Natural killer cell treated with Interleukin-12 subunit alpha and Interleukin-12 subunit beta and Interleukin-15 and Interleukin-18, amount 100 ng/mL, for 72 hours (primary cell): ENCODE measurements around the gene AKIRIN2. TPM values are rescaled to one million over a fixed set of nuclear protein-coding genes. Genes with fewer than 3 reads are reported as not detected.
"Not testable (repeated sequence)": the region's sequence is repeated elsewhere in the genome, so short reads cannot be mapped to it uniquely, and the experiment has no call there.

ENCODE experiments used
- ATAC-seq, 2 donors: fragments of 150-1000 bp; cut with Tn5 transposase in 1 of 2; sonication (Bioruptor Pico), chemical (Tn5 transposase) in 1 of 2; 2 replicates each; pipeline ENCODE4 v1.10.0; 2021
- DNase-seq: peaks from one replicate; pipeline ENCODE4 v3.0.0; 2022; ENCODE audit warnings: low spot score
- H3K27ac Mint-ChIP-seq, 2 donors: 1 replicate in 1 of 2; 2 replicates in 1 of 2; pipeline ENCODE4 v1.8.0; 2022; ENCODE audit warnings: mixed read lengths in 2 of 2, mild to moderate bottlenecking in 1 of 2, moderate library complexity in 1 of 2
- H3K27me3 Mint-ChIP-seq, 2 donors: 1 replicate in 1 of 2; 2 replicates in 1 of 2; pipeline ENCODE4 v1.8.0; 2022; ENCODE audit warnings: mixed read lengths in 2 of 2
- H3K36me3 Mint-ChIP-seq: one replicate; pipeline ENCODE4 v1.8.0; 2022; ENCODE audit warnings: mixed read lengths
- H3K4me1 Mint-ChIP-seq, 2 donors: 1 replicate in 1 of 2; 2 replicates in 1 of 2; pipeline ENCODE4 v1.8.0; 2022; ENCODE audit warnings: low read depth in 2 of 2, mixed read lengths in 2 of 2, mild to moderate bottlenecking in 1 of 2
- H3K4me3 Mint-ChIP-seq: one replicate; pipeline ENCODE4 v1.8.0; 2022; ENCODE audit warnings: mixed read lengths
- H3K9me3 Mint-ChIP-seq: 2 replicates; pipeline ENCODE4 v1.8.0; 2022; ENCODE audit warnings: mixed read lengths
- total RNA-seq, 2 donors: library from RNA; stranded (reverse); gene quantifications; one replicate each; pipeline ENCODE4 v1.2.3, GENCODE V29; 2022

The AKIRIN2 gene
- total RNA-seq, 2 donors from 2014 or later = 78.3 to 101 TPM

DNA sequence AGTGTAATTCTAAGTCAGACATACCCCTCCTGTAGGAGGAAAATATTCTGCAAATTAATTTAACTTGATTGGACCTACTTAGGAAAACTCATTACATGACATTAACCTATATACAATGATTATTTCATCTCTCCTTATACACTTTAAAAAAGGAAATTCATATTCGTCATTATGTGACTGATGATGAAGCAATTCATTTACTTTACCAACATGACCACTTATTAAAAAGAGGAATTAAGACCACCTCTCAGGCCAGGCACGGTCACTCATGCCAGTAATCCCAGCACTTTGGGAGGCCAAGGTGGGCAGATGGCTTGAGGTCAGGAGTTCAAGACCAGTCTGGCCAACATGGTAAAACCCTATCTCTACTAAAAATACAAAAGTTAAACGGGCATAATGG is 11.6 kb downstream of the AKIRIN2 start:
- H3K27ac Mint-ChIP-seq = no peak overlapping the region
- H3K9me3 Mint-ChIP-seq = no peaks in the 10 kb centered on the region
- DNase-seq = no peak
- no peaks in the 10 kb centered on the region for H3K36me3 Mint-ChIP-seq
- no peaks in the 10 kb centered on the region for H3K27me3 Mint-ChIP-seq
- peaks cover 38 to 44% of the 10 kb centered on the region in 2 donors for H3K4me1 Mint-ChIP-seq
- ATAC-seq = no peak
- H3K4me3 Mint-ChIP-seq = no peak overlapping the region

DNA sequence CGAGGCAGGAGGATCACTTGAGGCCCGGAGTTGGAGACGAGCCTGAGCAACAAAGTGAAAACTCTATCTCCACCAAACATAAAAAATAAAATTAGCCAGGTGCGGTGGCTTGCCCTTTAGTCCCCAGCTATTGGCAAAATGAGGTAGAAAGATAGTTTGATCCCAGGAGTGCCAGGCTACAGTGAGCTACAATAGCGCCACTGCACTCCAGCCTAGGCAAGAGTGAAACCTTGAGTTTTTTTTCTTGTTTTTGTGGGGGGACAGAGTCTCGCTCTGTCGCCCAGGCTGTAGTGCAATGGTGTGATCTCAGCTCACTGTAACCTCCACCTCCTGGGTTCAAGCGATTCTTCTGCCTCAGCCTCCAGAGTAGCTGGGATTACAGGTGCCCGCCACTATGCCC is 14.1 kb downstream of the AKIRIN2 start:
- not testable (repeated sequence) for H3K4me3 Mint-ChIP-seq, DNase-seq, H3K36me3 Mint-ChIP-seq, H3K27me3 Mint-ChIP-seq, H3K9me3 Mint-ChIP-seq, ATAC-seq, H3K27ac Mint-ChIP-seq
- H3K4me1 Mint-ChIP-seq = peaks cover 43 to 51% of the 10 kb centered on the region in 2 donors

- Mint-ChIP-seq H3K9me3 (no peaks in the 10 kb centered on the region), H3K36me3 (no peaks in the 10 kb centered on the region), H3K4me3 (no peak overlapping the region)
These were observed 14.7 kb downstream of the AKIRIN2 start for GRCh38 chr6:87687296-87687695.

DNA sequence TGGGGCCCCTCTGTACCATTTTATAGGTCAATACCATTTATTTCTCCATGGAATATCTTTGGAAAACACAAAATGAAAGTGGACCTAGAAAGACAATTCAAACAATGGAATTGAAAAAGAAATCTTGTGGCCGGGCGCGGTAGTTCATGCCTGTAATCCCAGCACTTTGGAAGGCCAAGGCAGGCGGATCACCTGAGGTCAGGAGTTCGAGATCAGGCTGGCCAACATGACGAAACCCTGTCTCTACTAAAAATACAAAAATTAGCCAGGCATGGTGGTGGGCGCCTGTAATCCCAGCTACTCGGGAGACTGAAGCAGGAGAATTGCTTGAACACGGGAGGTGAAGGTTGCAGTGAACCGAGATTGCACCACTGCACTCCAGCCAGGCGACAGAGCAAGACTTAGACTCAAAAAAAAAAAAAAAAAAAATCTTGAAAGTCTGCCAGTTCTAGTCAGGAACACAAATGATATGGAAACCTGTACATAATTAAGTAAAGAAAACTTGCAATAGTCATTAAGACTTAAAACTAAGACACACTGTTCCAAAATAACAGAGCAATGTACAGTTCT is 15.3 kb downstream of the AKIRIN2 start:
- not testable (repeated sequence) for H3K9me3 Mint-ChIP-seq, DNase-seq, H3K27ac Mint-ChIP-seq, H3K27me3 Mint-ChIP-seq, H3K36me3 Mint-ChIP-seq, H3K4me3 Mint-ChIP-seq, ATAC-seq
- H3K4me1 Mint-ChIP-seq = peaks cover 43 to 53% of the 10 kb centered on the region in 2 donors

More at GRCh38 chr6:87687296-87687695, 14.7 kb downstream of the AKIRIN2 start:
- ATAC-seq (no peak), DNase-seq (no peak)
- Mint-ChIP-seq H3K27me3 (no peaks in the 10 kb centered on the region), H3K27ac (no peak overlapping the region), H3K4me1 (peaks cover 45 to 53% of the 10 kb centered on the region in 2 donors)

- peak overlapping the region in 1 of 2 donors; percentile 3 for H3K27ac Mint-ChIP-seq
- no peaks in the 10 kb centered on the region for H3K9me3 Mint-ChIP-seq
- ATAC-seq = no peak
- H3K4me1 Mint-ChIP-seq = peaks cover 32 to 50% of the 10 kb centered on the region in 2 donors
- no peak for DNase-seq
- no peaks in the 10 kb centered on the region for H3K27me3 Mint-ChIP-seq
- H3K36me3 Mint-ChIP-seq = no peaks in the 10 kb centered on the region
- H3K4me3 Mint-ChIP-seq = no peak overlapping the region
These were observed 17.0 kb downstream of the AKIRIN2 start for GRCh38 chr6:87684895-87685654.

GRCh38 chr6:87683890-87684289 is 18.1 kb downstream of the AKIRIN2 start:
- peak overlapping the region in 1 of 2 donors; percentile 3 for H3K27ac Mint-ChIP-seq
- H3K36me3 Mint-ChIP-seq = peaks cover 5% of the 10 kb centered on the region
- no peaks in the 10 kb centered on the region for H3K27me3 Mint-ChIP-seq
- no peak for ATAC-seq
- H3K4me1 Mint-ChIP-seq = peaks cover 37 to 57% of the 10 kb centered on the region in 2 donors
- no peak for DNase-seq
- no peaks in the 10 kb centered on the region for H3K9me3 Mint-ChIP-seq
- H3K4me3 Mint-ChIP-seq = peak overlapping the region; percentile 60

DNA sequence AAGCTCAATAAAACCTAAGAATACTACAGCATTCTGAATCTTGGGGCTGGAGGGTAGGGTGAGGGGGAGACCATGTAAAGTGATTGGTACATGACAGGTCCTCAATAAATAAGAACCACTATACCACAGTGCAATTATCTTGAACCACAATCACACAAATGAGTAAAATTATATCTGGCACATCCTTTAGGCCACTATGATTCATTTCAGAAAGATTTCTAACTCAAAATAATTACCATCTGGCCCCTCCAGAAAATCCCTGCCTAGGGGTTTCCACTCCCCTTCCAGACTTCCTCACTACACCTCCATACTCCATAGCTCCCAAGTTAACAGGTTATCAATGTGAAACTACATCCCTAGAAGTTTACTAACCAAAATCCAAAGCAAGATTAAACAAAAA is 19.7 kb downstream of the AKIRIN2 start:
- peak; percentile 75 to 94 for ATAC-seq
- Mint-ChIP-seq H3K27ac (peak overlapping the region; percentile 64 to 79), H3K4me1 (peaks cover 44 to 65% of the 10 kb centered on the region in 2 donors), H3K4me3 (peak overlapping the region; percentile 41), H3K27me3 (no peaks in the 10 kb centered on the region), H3K9me3 (no peaks in the 10 kb centered on the region), H3K36me3 (peaks cover 12% of the 10 kb centered on the region)
- no peak for DNase-seq

DNA sequence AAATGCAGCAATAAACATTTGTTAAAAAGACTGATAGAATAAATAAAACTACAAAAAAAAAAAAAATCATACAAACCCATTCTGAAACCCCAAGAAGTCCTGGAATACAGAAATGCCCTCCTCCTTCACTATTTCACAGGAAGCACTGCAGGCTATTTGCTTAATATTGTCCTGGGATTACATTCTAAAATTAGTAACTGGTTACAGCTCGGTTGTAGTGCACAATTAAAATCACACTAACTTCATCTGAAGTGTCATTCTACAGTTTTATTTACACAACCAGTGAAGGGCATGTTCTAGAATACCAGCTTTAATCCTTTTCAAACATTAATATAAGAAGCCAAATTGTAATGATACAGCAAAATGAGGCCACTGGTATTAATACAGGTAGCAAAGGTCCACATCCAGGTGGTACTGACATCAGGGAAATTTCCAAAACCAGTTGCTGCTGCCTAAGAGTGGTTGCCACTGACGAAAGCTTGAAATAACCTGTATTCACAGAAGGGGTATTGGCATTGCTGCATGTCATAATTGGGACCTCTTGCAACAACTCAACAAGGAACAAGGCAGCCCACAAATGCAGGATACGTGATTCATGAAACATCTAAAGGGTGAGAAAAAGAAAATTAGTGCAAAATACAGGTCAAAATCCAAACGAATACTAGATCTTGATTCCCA is 26.9 kb downstream of the AKIRIN2 start:
- Mint-ChIP-seq H3K4me1 (peaks cover 30 to 38% of the 10 kb centered on the region in 2 donors), H3K27ac (no peak overlapping the region), H3K9me3 (no peaks in the 10 kb centered on the region), H3K4me3 (no peak overlapping the region), H3K36me3 (peaks cover 37% of the 10 kb centered on the region), H3K27me3 (no peaks in the 10 kb centered on the region)
- DNase-seq (no peak), ATAC-seq (no peak)

- no peak for ATAC-seq
- Mint-ChIP-seq H3K4me3 (no peak overlapping the region), H3K27me3 (no peaks in the 10 kb centered on the region), H3K9me3 (no peaks in the 10 kb centered on the region), H3K27ac (no peak overlapping the region), H3K36me3 (peaks cover 31% of the 10 kb centered on the region), H3K4me1 (peaks cover 28 to 30% of the 10 kb centered on the region in 2 donors)
- no peak for DNase-seq
These were observed 27.7 kb downstream of the AKIRIN2 start for GRCh38 chr6:87674290-87674689.

DNA sequence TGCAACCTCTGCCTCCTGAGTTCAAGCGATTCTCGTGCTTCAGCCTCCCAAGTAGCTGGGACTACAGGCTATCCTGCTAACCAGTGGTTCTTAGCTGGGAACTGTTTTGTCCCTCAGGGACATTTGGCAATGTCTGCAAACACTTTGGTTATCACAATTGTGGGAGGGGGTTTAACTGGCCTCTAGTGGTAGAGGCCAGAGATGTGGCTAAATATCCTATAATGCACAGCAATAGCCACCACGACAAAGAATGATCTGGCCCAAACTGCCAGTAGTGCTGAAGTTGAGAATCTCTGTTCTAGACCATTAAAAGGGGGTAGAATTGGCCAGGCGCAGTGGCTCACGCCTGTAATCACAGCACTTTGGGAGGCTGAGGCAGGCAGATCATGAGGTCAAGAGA is 28.8 kb downstream of the AKIRIN2 start:
- Mint-ChIP-seq H3K27ac (no peak overlapping the region), H3K4me1 (peaks cover 28 to 30% of the 10 kb centered on the region in 2 donors), H3K9me3 (no peaks in the 10 kb centered on the region), H3K27me3 (no peaks in the 10 kb centered on the region), H3K36me3 (peaks cover 31% of the 10 kb centered on the region), H3K4me3 (no peak overlapping the region)
- ATAC-seq = no peak
- no peak for DNase-seq

DNA sequence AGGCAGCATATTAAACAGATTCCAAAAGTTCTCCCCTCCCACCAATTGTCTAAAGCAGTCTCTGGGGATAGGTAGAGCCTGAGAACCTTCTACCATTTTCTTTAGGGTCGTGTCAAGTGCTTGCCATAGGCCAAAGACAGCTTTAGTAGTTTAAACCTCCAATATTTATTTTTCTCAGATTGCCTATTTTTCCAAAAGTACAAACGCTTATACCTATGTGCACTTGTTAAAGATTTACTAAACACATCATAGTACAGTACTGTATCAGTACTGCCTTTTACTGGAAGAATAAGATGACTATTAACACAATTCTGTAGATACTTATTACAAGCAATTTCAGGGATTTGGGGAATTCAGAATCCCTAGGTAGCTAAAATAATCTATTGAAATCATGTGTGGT is 29.4 kb downstream of the AKIRIN2 start:
- Mint-ChIP-seq H3K4me1 (peaks cover 24 to 25% of the 10 kb centered on the region in 2 donors), H3K4me3 (no peak overlapping the region), H3K27ac (no peak overlapping the region), H3K36me3 (peaks cover 27% of the 10 kb centered on the region), H3K9me3 (no peaks in the 10 kb centered on the region), H3K27me3 (no peaks in the 10 kb centered on the region)
- ATAC-seq = no peak
- DNase-seq = no peak

GRCh38 chr6:87671555-87672029 is 30.4 kb downstream of the AKIRIN2 start:
- no peaks in the 10 kb centered on the region for H3K9me3 Mint-ChIP-seq
- no peaks in the 10 kb centered on the region for H3K27me3 Mint-ChIP-seq
- H3K4me1 Mint-ChIP-seq = peaks cover 21 to 22% of the 10 kb centered on the region in 2 donors
- peak in 1 of 2 donors; percentile 68 for ATAC-seq
- peak overlapping the region; percentile 28 for H3K4me3 Mint-ChIP-seq
- peak overlapping the region; percentile 40 to 58 for H3K27ac Mint-ChIP-seq
- DNase-seq = no peak
- H3K36me3 Mint-ChIP-seq = peaks cover 25% of the 10 kb centered on the region

GRCh38 chr6:87670707-87671106 is 31.3 kb downstream of the AKIRIN2 start:
- Mint-ChIP-seq H3K4me1 (peaks cover 19 to 22% of the 10 kb centered on the region in 2 donors), H3K27ac (peak overlapping the region; percentile 40 to 58), H3K36me3 (peaks cover 25% of the 10 kb centered on the region), H3K9me3 (no peaks in the 10 kb centered on the region), H3K27me3 (no peaks in the 10 kb centered on the region), H3K4me3 (peak overlapping the region; percentile 38)
- no peak for DNase-seq
- peak in 1 of 2 donors; percentile 59 for ATAC-seq

- DNase-seq = no peak
- ATAC-seq = no peak
- Mint-ChIP-seq H3K36me3 (peaks cover 19% of the 10 kb centered on the region), H3K4me3 (no peak overlapping the region), H3K9me3 (no peaks in the 10 kb centered on the region), H3K27ac (no peak overlapping the region), H3K4me1 (peaks cover 19 to 22% of the 10 kb centered on the region in 2 donors), H3K27me3 (no peaks in the 10 kb centered on the region)
These were observed 33.0 kb downstream of the AKIRIN2 start for GRCh38 chr6:87669051-87669450.
